Activated CD8-positive, alpha-beta memory T cell treated with anti-CD3 and anti-CD28 coated beads for 36 hours (primary cell): Measurements from ENCODE around the gene ANKRD31. TPM values are rescaled to one million over a fixed set of nuclear protein-coding genes. Genes with fewer than 3 reads are reported as not detected.
"Not testable (repeated sequence)": the region's sequence is repeated elsewhere in the genome, so short reads cannot be mapped to it uniquely, and the experiment has no call there.

ENCODE experiments used
- CTCF ChIA-PET: fragments of 350-600 bp; sonication (Branson Sonifier 250); formaldehyde crosslinking; loops from one replicate; lab custom pipeline; 2021; ENCODE audit warnings: antibody characterized with exemption; lab: Charles Lee
- POLR2A ChIA-PET: fragments of 350-600 bp; sonication (Branson Sonifier 250); formaldehyde crosslinking; loops from one replicate; lab custom pipeline; 2021; ENCODE audit warnings: antibody characterized with exemption; lab: Charles Lee
- total RNA-seq, 2 experiments: library from RNA; stranded (reverse); gene quantifications; one replicate each; pipeline ENCODE4 v1.2.3, GENCODE V29; 2021

ANKRD31 gene
- total RNA-seq: under 1 TPM; 0.50 to 0.65 TPM

- CTCF ChIA-PET: interaction anchor here (0.7 to 1.8 kb wide), 13 partner anchors 12 to 945 kb away, joined by 3 to 11 read pairs (median 3); partner anchors contain the start of genes GCNT4 and HMGCR
- POLR2A ChIA-PET: interaction anchor here (0.5 to 2.1 kb wide), 10 partner anchors 94 to 546 kb away, joined by 3 to 8 read pairs (median 4); partner anchors contain the start of genes GCNT4 and HMGCR
These were observed at the start of gene ANKRD31 for GRCh38 chr5:75236322-75237316. ANKRD31 (minus strand) TSS chr5:75236878; CDS start chr5:75236686, 192 bp downstream.

GRCh38 chr5:75286211-75286773 is 49.6 kb upstream of the ANKRD31 start:
- CTCF ChIA-PET: no interaction called here
- POLR2A ChIA-PET: no interaction called here

DNA sequence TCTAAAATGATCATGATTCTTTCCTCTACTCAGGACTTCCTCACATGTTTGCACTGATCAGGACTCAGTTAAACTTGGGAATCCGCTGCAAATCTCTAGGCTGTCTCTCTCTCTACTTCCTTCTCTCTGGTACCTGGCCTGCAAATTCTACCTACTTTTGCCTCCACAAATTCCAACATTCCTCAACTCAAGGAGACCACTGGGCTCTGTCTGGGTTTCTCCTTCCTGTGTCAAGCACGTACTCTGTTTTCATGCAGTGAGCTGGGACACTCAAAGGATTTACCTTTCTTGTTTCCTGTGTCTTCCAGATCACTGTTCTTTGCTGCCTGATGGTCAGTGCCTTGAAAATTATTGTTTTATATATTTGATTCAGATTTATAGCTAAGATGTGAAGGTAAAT is 45.9 kb upstream of the ANKRD31 start:
- POLR2A ChIA-PET: no interaction called here
- CTCF ChIA-PET: no interaction called here

- POLR2A ChIA-PET: no interaction called here
- CTCF ChIA-PET: no interaction called here
These were observed 45.2 kb upstream of the ANKRD31 start for GRCh38 chr5:75281716-75282465.

- POLR2A ChIA-PET: no interaction called here
- CTCF ChIA-PET: no interaction called here
These were observed 42.6 kb upstream of the ANKRD31 start for GRCh38 chr5:75279321-75279720.

DNA sequence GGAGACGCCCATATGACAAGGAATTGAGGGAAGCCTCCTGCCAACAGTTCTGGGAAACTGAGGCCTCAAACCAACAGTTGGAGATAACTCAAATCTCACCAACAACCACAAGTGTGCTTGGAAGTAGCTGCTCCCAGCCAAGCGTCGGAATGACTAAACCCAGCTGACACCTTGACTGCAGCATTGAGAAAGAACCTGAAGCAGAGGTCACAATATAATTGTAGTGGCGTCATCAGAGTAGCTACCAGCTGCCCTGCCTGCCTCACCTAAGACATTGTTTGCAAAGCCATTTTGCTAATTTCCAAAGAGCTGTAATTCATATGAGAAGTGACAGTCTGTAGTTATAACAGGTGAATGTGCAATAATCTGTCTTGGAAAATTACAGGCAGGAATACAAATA is 40.8 kb upstream of the ANKRD31 start:
- CTCF ChIA-PET: no interaction called here
- POLR2A ChIA-PET: no interaction called here

DNA sequence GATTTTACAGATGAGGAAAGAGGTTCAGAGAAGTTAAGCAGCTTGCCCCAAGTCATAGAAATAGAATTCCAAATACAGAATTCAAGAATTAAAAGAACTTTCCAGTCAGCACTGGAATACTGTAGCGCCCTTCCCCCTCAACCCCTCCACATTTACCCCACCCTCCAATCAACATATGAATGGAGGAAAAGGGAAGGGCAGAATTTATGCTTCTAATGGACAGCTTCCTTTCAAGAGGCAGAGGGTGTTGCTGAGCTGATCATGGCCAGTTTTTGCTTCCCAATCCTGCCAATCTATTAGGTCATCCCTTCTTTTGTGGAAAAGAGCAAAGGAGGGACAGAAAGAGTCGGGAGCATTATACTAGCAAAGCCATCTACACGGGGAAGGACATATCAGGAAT is 39.1 kb upstream of the ANKRD31 start:
- ChIA-PET CTCF (no interaction called here), POLR2A (no interaction called here)

GRCh38 chr5:75275147-75275546 is 38.5 kb upstream of the ANKRD31 start:
- CTCF ChIA-PET: no interaction called here

DNA sequence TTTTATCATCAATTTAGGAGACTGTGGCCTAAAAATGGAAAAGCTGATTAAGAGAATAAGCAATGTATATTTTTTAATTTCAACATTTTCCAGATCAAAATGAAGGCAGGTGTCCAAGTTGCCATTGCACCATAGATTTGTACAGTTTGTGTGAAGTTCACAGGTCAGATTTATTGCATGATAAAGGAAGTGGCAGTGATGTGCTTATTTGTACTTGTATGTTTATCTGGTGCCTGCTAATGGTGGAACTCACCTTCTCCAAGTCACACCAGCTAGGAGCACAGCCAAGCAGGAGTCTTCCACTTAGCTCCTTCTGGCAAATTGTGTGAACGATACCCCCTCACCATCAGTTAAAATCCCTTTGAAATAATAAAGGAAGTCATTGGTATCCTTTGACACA is 37.8 kb upstream of the ANKRD31 start:
- ChIA-PET CTCF (no interaction called here), POLR2A (no interaction called here)

More at GRCh38 chr5:75275147-75275546, 38.5 kb upstream of the ANKRD31 start:
- POLR2A ChIA-PET: no interaction called here

- POLR2A ChIA-PET, CTCF ChIA-PET: not testable (repeated sequence)
These were observed 33.9 kb upstream of the ANKRD31 start for GRCh38 chr5:75270605-75271004.

DNA sequence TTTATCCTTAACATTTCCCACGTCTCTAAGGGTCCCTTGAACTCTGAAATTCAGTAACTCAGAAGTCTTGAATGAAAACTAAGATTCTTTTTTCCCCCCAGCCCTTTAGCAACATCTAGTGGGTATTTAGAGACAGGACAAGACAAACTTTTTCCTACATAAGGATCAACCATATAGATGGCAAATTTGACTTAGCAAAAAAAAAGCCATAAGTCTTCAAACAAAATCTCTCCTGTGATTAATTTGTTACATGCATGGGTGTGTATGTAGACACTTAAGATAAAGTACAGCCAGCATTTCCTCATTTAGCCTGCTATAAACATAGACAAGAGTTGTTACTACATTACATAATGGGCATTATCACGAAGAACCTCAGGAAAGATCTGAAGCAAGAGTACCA is 29.1 kb upstream of the ANKRD31 start:
- POLR2A ChIA-PET: no interaction called here
- CTCF ChIA-PET: interaction anchor here (0.8 kb wide), 1 partner anchor 216 kb away, joined by 4 read pairs; no protein-coding TSS in a partner anchor

DNA sequence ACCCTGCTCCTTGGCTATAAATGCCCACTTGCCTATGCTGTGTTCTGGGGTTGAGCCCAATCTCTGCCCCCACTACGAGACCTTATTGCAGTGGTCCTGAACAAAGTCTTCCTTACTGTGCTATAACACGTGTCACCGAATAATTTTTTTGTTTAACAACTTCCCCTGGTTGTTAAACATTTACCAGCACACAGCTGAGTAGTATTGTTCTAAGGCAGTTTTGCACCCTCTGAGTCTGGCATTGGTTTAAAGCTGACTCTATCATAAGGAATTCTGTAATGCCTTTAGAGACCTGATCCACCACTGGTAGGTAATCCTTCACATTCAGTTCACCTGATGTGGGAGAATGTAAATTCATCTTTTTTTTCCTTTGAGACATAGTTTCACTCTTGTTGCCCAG is 25.6 kb upstream of the ANKRD31 start:
- ChIA-PET CTCF (no interaction called here), POLR2A (no interaction called here)

DNA sequence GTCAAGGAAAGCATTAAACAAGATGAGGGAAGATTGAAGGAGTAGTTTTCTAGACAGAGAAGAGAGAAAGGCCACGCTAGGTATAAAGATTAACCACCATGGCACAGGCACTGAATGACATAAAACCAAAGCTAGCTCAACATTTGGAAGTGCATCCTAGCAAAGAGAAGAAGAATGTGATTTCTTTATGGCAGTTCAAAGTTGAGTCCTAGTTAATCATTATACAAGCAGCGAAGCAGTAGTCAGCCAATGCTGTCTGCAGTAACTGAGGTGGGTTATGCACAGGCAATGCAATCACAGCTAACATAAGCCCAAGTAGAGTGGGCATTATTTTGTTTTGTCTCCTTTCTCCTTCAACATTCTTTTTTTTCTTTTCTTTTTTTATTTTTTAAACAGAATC is 24.0 kb upstream of the ANKRD31 start:
- POLR2A ChIA-PET: no interaction called here
- CTCF ChIA-PET: no interaction called here

GRCh38 chr5:75250452-75250851 is 13.8 kb upstream of the ANKRD31 start:
- CTCF ChIA-PET, POLR2A ChIA-PET: not testable (repeated sequence)

- ChIA-PET POLR2A (no interaction called here), CTCF (no interaction called here)
These were observed 8.3 kb upstream of the ANKRD31 start for GRCh38 chr5:75245023-75245422.

GRCh38 chr5:75243510-75243909 is 6.8 kb upstream of the ANKRD31 start:
- POLR2A ChIA-PET: no interaction called here
- CTCF ChIA-PET: no interaction called here

- CTCF ChIA-PET: no interaction called here
- POLR2A ChIA-PET: no interaction called here
These were observed 6.4 kb upstream of the ANKRD31 start for GRCh38 chr5:75243100-75243499.

DNA sequence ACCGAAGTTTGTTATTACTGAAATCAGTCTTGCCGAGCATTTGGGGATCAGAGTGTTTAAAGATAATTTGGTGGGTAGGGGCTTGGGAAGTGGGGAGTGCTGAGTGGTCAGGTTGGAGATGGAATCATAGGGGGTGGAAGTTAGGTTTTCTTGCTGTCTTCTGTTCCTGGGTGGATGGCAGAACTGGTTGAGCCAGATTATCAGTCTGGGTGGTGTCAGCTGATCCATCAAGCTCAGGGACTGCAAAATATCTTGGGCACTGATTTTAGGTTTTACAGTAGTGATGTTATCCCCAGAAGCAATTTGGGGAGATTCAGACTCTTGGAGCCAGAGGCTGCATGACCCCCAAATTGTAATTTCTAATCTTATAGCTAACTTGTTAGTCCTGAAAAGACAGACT is 5.4 kb upstream of the ANKRD31 start:
- ChIA-PET CTCF (no interaction called here), POLR2A (no interaction called here)

- CTCF ChIA-PET: no interaction called here
- POLR2A ChIA-PET: no interaction called here
These were observed 3.0 kb upstream of the ANKRD31 start for GRCh38 chr5:75239681-75240080.

DNA sequence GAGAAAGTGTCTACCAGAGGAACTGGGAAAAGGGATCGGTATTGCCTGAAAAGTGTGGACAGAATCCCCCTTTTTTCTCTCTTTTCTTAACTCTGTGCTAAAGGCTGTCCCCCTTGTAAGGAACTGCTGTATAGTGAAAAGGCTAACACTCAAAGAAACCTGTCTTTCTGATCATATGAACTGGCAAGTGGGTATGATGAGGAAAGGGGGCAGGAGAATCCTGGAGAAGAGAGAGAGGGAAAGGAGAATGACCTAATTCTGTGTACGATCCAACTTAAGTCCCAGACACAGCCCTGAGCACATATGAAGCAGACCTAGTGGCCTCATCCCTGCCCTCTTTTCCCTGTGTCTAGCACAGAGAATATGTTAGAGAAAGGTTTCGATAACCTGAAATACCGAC is 967 bp downstream of the ANKRD31 start:
- CTCF ChIA-PET: interaction anchor here (0.9 to 1.8 kb wide), 10 partner anchors 12 to 946 kb away, joined by 3 to 11 read pairs (median 4); partner anchors contain the start of genes GCNT4 and HMGCR
- POLR2A ChIA-PET: interaction anchor here (0.6 to 2.1 kb wide), 5 partner anchors 101 to 545 kb away, joined by 4 to 8 read pairs (median 6); partner anchors contain the start of genes GCNT4 and HMGCR
